ENCODE results near the gene BCL2L1.

BCL2L1 gene

GRCh38 chr20:31694842-31695593 is 27.6 kb downstream of the BCL2L1 start:
- DNase-seq (ENCODE audit: low read depth in 2 of 2, low spot score in 1 of 2), result no peak

GRCh38 chr20:31693987-31694661 is 28.5 kb downstream of the BCL2L1 start:
- DNase-seq (ENCODE audit: low read depth in 2 of 2, low spot score in 1 of 2), result no peak

- DNase-seq (ENCODE audit: low read depth in 2 of 2, low spot score in 1 of 2), result no peak
Measured at GRCh38 chr20:31693402-31693801, 29.3 kb downstream of the BCL2L1 start.

- DNase-seq (ENCODE audit: low read depth in 2 of 2, low spot score in 1 of 2), result no peak
Measured at GRCh38 chr20:31691646-31692275, 30.9 kb downstream of the BCL2L1 start.

GRCh38 chr20:31690124-31690666 is 32.5 kb downstream of the BCL2L1 start:
- DNase-seq (ENCODE audit: low read depth in 2 of 2, low spot score in 1 of 2), result no peak

GRCh38 chr20:31689141-31689540 is 33.5 kb downstream of the BCL2L1 start:
- DNase-seq (ENCODE audit: low read depth in 2 of 2, low spot score in 1 of 2), result no peak

GRCh38 chr20:31687777-31688176 is 34.9 kb downstream of the BCL2L1 start:
- DNase-seq (ENCODE audit: low read depth in 2 of 2, low spot score in 1 of 2), result no peak

- no peak for DNase-seq (ENCODE audit: low read depth in 2 of 2, low spot score in 1 of 2)
Measured at GRCh38 chr20:31685853-31686643, 36.6 kb downstream of the BCL2L1 start.

- DNase-seq (ENCODE audit: low read depth in 2 of 2, low spot score in 1 of 2), result no peak
Measured at GRCh38 chr20:31684153-31685015, 38.3 kb downstream of the BCL2L1 start.

DNA sequence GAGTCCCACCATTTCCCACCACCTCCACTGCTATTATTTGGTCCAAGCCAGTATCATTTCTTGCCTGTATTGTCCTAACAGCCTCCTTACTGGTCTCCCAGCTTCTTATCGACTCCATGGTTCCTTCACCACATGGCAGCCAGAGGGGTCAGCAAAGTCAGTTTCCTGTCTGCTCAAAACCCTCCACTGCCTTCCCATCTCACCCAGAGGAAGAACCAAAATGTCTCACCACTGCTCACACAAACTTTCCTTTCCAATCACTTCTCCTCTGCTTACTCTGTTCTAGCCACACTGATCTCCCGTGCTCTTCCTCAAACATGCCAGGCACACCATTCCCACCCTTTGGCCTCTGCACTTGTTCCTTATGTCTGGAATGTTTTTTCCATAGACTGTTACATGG is 39.7 kb downstream of the BCL2L1 start:
- DNase-seq (ENCODE audit: low read depth in 2 of 2, low spot score in 1 of 2), result no peak

- no peak for DNase-seq (ENCODE audit: low read depth in 2 of 2, low spot score in 1 of 2)
Measured at GRCh38 chr20:31682352-31682751, 40.3 kb downstream of the BCL2L1 start.

DNA sequence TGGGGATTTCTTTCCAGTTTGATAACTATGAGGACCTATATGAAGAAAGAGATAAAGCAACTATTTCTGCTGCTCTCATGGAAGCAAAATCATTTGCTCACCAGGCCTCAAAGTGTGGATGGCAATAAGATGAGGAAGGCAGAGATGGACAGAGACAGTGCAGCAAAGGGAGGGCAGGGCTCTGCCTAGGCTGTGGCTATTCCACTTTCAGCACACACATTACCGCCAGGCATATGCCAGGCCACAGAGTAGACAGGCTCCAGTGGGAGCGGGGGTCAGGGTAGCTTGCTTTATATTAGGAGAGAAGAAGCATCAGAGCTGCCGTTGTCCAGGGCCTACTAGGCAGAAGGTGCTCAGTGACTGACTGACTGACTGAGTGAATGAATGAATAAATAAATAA is 40.9 kb downstream of the BCL2L1 start:
- DNase-seq (ENCODE audit: low read depth in 2 of 2, low spot score in 1 of 2), result no peak

GRCh38 chr20:31681128-31681727 is 41.4 kb downstream of the BCL2L1 start:
- DNase-seq (ENCODE audit: low read depth in 2 of 2, low spot score in 1 of 2), result no peak

- no peak for DNase-seq (ENCODE audit: low read depth in 2 of 2, low spot score in 1 of 2)
Measured at GRCh38 chr20:31680286-31681127, 42.2 kb downstream of the BCL2L1 start.

- no peak for DNase-seq (ENCODE audit: low read depth in 2 of 2, low spot score in 1 of 2)
Measured at GRCh38 chr20:31679357-31680285, 43.0 kb downstream of the BCL2L1 start.

DNA sequence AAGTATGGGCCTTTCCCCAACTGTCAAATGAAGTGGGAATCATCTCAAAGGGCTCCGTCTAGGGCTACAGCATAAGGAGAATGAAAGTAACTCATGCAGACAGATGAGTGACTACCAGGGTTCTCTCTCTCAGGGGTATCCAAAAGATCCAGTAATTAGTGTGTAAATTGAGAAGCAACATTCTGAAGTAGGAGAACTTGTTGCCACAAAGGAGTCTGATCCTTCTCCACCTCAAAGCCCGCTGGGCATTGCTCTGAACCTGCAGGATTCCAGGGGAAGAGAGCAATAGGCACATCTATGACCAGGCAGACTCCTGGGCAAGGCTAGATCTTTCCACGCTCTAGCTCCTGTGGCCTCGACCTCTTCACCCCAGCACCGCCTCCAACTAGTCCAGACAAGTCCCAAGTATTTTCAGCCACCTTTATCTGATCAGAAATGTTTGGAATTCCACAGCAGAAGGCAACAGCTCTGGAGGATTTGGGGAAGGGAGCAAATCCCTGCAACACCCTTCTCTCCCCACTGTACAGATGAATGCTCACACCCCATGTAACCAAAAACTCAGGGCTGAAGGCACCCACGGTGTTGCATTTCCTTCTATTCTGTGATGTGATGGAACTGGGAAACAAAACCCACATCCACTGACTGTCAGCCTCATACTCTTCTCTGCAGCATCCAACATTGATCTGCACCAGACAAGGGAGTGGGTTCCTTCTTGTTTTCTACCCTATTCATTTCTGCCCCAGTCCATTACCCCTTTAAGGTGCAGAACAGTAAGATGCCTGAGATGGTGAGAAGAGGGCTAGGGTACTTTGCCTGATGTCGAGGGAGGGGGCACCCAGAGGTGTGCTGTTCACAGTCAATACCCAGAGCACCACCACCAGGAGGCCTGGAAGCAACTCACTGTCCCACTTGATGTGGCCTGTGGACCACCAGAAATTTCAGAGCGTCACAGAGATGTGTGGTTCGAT is 44.0 kb downstream of the BCL2L1 start:
- DNase-seq (ENCODE audit: low read depth in 2 of 2, low spot score in 1 of 2), result no peak
